Right forelimb (tissue), 1 donor: ENCODE measurements around the gene ARL14EP.

Experiments used
- DNase-seq: peaks from one replicate; pipeline ENCODE4 v3.0.0-alpha.2; 2018

ARL14EP gene

GRCh38 chr11:30322826-30323710 lies at the start of gene ARL14EP:
Gene ARL14EP, plus strand, starts transcription at chr11:30323104. Its CDS starts 7,845 bp downstream, at chr11:30330949.
- DNase-seq: peak; percentile 95

- no peak for DNase-seq
Measured at GRCh38 chr11:30277176-30277575, 45.7 kb upstream of the ARL14EP start.

GRCh38 chr11:30279796-30280195 lies 43.1 kb upstream of the ARL14EP start:
- DNase-seq: no peak

- DNase-seq: no peak
Measured at GRCh38 chr11:30281476-30282288, 41.2 kb upstream of the ARL14EP start.

- DNase-seq: no peak
Measured at GRCh38 chr11:30282289-30282631, 40.6 kb upstream of the ARL14EP start.

- DNase-seq: no peak
Measured at GRCh38 chr11:30284836-30285235, 38.1 kb upstream of the ARL14EP start.

- DNase-seq: no peak
Measured at GRCh38 chr11:30285416-30286121, 37.3 kb upstream of the ARL14EP start.

- no peak for DNase-seq
Measured at GRCh38 chr11:30291331-30291730, 31.6 kb upstream of the ARL14EP start.

- DNase-seq: no peak
Measured at GRCh38 chr11:30292545-30292944, 30.4 kb upstream of the ARL14EP start.

GRCh38 chr11:30295178-30295885 lies 27.6 kb upstream of the ARL14EP start:
- no peak for DNase-seq

- no peak for DNase-seq
Measured at GRCh38 chr11:30304620-30305019, 18.3 kb upstream of the ARL14EP start.

GRCh38 chr11:30310623-30311022 lies 12.3 kb upstream of the ARL14EP start:
- no peak for DNase-seq

GRCh38 chr11:30311189-30311588 lies 11.7 kb upstream of the ARL14EP start:
- DNase-seq: no peak

- DNase-seq: no peak
Measured at GRCh38 chr11:30312243-30312642, 10.7 kb upstream of the ARL14EP start.

GRCh38 chr11:30313580-30313979 lies 9.3 kb upstream of the ARL14EP start:
- DNase-seq: no peak

GRCh38 chr11:30314625-30315024 lies 8.3 kb upstream of the ARL14EP start:
- DNase-seq: no peak

- DNase-seq: no peak
Measured at GRCh38 chr11:30316237-30316636, 6.7 kb upstream of the ARL14EP start.

- DNase-seq: no peak
Measured at GRCh38 chr11:30317030-30317429, 5.9 kb upstream of the ARL14EP start.

- DNase-seq: no peak
Measured at GRCh38 chr11:30321321-30321720, 1.6 kb upstream of the ARL14EP start.

- DNase-seq: no peak
Measured at GRCh38 chr11:30322191-30322590, 713 bp upstream of the ARL14EP start.

GRCh38 chr11:30326114-30326778 lies 3.3 kb downstream of the ARL14EP start:
- DNase-seq: no peak

- DNase-seq: no peak
Measured at GRCh38 chr11:30326906-30327305, 4.0 kb downstream of the ARL14EP start.
